GM19372 (cell line): ENCODE results near the gene ALDH8A1.

ENCODE experiments used
- ATAC-seq: cut with Tn5 transposase; IDR thresholded peaks from one replicate; pipeline ENCODE4 v1.9.1; 2021; ENCODE audit warnings: mild to moderate bottlenecking, low read depth, moderate library complexity; ENCODE audit not compliant: unreplicated experiment

The ALDH8A1 gene

GRCh38 chr6:134951494-134952263 lies 1.8 kb upstream of the ALDH8A1 start:
- no peak for ATAC-seq

GRCh38 chr6:134950482-134950881 lies 581 bp upstream of the ALDH8A1 start:
- ATAC-seq, result no peak

- ATAC-seq, result no peak
Measured at GRCh38 chr6:134948691-134949090, 1.2 kb downstream of the ALDH8A1 start.

- ATAC-seq, result no peak
Measured at GRCh38 chr6:134948142-134948541, 1.8 kb downstream of the ALDH8A1 start.

DNA sequence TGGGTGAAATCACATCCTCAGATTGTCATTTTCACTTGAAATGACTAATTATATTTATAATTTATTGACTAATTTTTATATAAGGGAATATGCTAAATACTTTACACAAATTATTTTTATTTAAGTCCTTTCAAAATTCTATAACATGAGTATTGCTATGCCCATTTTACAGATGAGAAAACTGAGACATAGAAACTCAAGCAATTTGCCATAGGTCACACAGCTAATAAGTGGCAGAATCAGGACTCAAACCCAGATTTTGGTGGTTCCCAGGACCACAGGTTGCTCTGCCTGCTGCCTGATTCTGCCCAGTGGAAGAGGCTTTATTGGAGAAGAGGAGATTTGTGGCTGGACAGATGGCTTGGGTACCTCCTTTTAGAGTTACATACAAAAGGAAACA lies 4.9 kb downstream of the ALDH8A1 start:
- no peak for ATAC-seq

GRCh38 chr6:134943522-134944111 lies 6.3 kb downstream of the ALDH8A1 start:
- no peak for ATAC-seq

DNA sequence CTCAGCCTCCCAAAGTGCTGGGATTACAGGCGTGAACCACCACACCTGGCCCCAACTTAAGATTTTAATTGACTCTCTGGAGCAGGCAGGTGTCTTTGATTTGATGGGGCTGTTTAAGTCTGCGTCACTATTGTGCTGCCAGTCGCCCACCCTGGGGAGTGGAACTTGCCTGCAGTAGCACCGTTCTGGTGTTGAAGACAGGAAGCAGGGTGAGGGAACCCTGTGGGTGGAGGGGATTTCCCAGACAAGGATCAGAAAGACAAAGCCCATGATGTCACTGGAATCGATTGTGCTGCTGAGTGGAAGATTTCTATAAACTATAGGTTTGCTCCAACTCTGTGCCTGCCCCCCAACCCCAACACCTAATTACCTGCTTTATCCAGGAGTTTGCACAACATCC lies 11.0 kb downstream of the ALDH8A1 start:
- no peak for ATAC-seq

GRCh38 chr6:134937426-134937825 lies 12.5 kb downstream of the ALDH8A1 start:
- ATAC-seq, result no peak

DNA sequence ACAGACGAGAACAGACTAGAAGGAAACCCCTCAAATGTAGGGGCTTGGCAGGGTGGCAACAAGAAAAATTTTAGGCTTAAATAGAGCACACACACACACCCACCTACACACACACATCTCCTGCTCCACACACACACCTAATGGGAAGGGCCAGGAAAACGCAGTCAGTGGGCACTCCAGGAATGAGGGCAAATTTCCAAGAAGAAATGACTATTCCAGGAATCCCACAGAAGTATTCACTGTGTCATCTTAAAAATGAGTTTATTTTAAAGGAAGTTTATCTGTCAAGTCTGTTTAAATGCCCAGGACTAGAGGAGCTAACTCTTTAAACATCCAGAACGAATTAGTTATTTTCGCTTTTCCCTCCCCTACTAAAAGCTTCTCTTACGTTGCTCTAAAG lies 13.0 kb downstream of the ALDH8A1 start:
- ATAC-seq, result no peak

- no peak for ATAC-seq
Measured at GRCh38 chr6:134936476-134936875, 13.4 kb downstream of the ALDH8A1 start.

GRCh38 chr6:134934793-134935485 lies 15.0 kb downstream of the ALDH8A1 start:
- no peak for ATAC-seq

DNA sequence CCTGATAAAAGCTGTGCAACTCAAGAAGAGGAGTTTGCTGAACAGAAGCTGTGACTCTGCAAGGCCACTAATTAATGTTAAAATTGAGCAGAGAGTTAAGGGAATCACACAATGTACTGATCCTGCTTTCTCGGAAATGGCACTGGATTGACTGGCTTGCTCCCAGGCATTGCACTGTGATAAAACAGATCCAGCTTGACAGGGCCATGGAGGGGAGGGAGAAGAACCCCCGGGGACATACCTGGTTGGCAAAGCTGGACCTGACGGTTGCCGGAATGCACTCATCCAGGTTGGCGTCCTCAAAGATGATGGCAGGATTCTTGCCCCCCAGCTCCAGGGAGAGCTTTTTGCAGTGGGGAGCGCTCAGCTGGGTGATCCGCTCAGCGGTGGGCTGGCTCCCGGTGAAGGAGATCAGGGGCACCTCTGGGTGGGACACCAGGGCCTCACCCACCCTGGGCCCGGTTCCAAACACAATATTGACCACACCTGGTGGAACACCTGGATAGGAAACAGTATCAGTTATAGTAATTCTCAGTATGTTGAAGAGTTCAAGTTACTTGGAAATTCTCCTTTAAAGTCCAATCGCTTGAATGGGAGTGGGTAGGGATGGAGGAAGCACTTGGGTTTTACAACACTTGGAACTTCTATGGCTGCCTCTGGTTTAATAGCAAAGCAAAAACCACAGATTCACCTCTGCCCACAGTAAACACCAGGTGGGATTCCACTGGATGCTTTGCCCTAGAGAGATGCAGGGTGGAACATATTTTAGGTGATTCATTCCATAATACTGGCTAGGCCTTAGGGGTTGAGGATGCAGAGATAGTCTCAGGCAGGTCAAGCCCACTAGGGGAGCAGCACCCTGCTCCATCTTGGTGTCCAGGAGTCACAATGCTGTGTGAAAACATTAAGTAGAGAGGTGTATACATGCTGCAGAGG lies 17.1 kb downstream of the ALDH8A1 start:
- no peak for ATAC-seq

DNA sequence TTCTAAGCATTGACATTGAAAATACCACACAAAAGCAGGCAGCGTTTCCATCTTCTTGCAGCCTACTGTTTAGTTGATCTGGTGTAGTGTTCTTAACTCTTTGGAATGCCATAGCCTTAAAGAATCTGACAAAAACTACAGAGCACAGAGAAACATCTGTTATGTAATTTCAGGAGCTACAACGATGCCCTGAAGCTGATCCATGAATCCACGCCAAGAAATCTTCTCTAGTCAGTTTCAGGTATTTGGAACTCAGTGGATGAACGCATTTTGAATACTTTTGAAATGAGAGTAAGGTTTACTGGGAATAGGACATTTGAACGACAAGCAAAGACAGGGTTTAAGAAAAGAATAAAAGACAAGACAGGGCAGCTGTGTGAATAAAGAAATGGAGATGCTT lies 17.8 kb downstream of the ALDH8A1 start:
- ATAC-seq, result no peak

DNA sequence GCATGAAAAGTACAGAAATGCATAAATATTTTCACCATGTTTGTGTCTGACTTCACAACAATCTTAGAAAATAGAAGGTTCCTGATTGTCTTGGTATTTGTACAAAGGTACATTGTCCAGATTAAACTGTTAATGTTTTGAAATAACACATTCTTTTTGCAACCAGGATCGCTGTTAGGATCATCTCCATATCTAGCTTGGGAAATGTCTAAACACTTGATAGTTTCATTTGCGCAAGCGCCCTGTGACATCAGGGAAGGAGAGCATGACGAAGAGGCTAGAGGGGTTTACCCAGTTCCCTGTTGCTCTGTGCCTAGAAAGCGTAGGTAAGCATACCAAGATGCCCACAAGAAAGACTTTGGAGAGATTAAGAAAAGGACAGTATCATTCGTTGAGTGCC lies 19.4 kb downstream of the ALDH8A1 start:
- no peak for ATAC-seq

DNA sequence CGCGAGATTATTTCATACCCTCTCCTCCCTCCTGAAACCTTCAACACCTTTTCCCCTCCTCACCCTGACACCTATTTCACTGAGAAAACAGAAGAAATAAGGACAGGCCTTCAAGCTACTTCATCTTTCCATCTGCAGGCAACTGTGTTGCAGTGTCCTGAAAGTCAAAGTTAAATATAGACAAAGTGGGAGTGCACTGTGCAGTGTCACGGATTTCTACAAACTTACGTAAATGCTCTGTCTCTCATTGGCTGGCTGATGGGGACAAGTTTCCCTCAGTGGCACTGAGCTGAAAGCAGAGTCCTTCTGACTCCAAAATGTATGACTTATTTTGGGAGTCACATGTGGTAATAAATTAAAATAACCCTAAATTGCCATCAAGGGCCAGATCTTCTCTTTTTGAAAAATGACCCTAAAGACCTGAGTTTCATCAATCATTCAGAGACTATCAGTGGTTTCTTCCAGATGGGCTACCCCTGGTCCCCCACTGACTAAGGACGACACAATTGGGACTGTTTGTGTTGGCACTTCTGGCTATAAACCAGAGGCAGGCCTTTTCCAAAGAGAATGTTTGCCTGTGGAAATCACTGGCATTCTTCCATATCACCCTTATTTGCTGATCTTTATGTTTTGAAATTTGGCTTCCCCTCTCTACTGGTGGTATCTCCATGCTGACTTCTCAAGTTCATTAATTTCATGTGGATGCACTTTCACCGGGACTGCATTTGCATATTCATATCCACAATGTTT lies 21.6 kb downstream of the ALDH8A1 start:
- no peak for ATAC-seq

- ATAC-seq, result no peak
Measured at GRCh38 chr6:134925800-134926199, 24.1 kb downstream of the ALDH8A1 start.

GRCh38 chr6:134921721-134922261 lies 28.1 kb downstream of the ALDH8A1 start:
- no peak for ATAC-seq

GRCh38 chr6:134921276-134921675 lies 28.6 kb downstream of the ALDH8A1 start:
- ATAC-seq, result no peak

GRCh38 chr6:134920422-134920821 lies 29.5 kb downstream of the ALDH8A1 start:
- no peak for ATAC-seq
